OCI-LY7 (cell line): ENCODE data around the gene ARPC2. TPM values are rescaled to one million over a fixed set of nuclear protein-coding genes. Genes with fewer than 3 reads are reported as not detected.
A peak's percentile ranks its signal among the peaks of the same experiment; 100 is the strongest.

Source experiments
- BruUV-seq: library from RNA; stranded (reverse); fragments of 400-500 nt; replicated peaks from 2 replicates; lab custom pipeline; 2021; lab: Mats Ljungman, UMichigan
- CTCF ChIA-PET: fragments of 300-600 bp; sonication (Branson Sonifier 250); formaldehyde crosslinking; loops from one replicate; lab custom pipeline; 2022; ENCODE audit warnings: antibody characterized with exemption; ENCODE audit not compliant: unreplicated experiment; lab: Charles Lee
- POLR2A ChIA-PET: fragments of 300-600 bp; sonication (Branson Sonifier 250); formaldehyde crosslinking; loops from one replicate; lab custom pipeline; 2022; ENCODE audit warnings: antibody characterized with exemption; lab: Charles Lee
- DNase-seq: peaks from one replicate; pipeline ENCODE4 v3.0.0-alpha.2; 2015; ENCODE audit warnings: low spot score
- H2AFZ ChIP-seq: fragments of 200-600 bp; sonication (generic), shearing (Covaris generic); 2 replicates; pipeline ENCODE4 v1.6.1; 2014; ENCODE audit warnings: mild to moderate bottlenecking, antibody characterized with exemption, low read length, moderate library complexity
- H3K27ac ChIP-seq: fragments of 200-600 bp; sonication (generic); 2 replicates; pipeline ENCODE4 v1.5.1; 2014; ENCODE audit warnings: mixed run types, low read depth, mild to moderate bottlenecking, moderate library complexity, low read length, inconsistent platforms; ENCODE audit not compliant: poor library complexity, severe bottlenecking
- H3K36me3 ChIP-seq: fragments of 200-600 bp; sonication (generic); 2 replicates; pipeline ENCODE4 v1.6.1; 2014; ENCODE audit warnings: mild to moderate bottlenecking, antibody characterized with exemption, low read length, moderate library complexity, mixed read lengths; ENCODE audit not compliant: insufficient read depth
- H3K4me1 ChIP-seq: fragments of 200-600 bp; sonication (generic); 2 replicates; pipeline ENCODE4 v1.5.1; 2014; ENCODE audit warnings: mild to moderate bottlenecking, low read length; ENCODE audit not compliant: insufficient read depth, poor library complexity, severe bottlenecking
- H3K4me2 ChIP-seq: fragments of 200-600 bp; sonication (generic); 2 replicates; pipeline ENCODE4 v1.6.1; 2014; ENCODE audit warnings: mild to moderate bottlenecking, low read length
- H3K4me3 ChIP-seq: fragments of 200-600 bp; sonication (generic); 2 replicates; pipeline ENCODE4 v1.5.1; 2014; ENCODE audit warnings: mild to moderate bottlenecking, low read depth, low read length; ENCODE audit not compliant: poor library complexity, severe bottlenecking
- H3K79me2 ChIP-seq: fragments of 200-600 bp; sonication (generic); 2 replicates; pipeline ENCODE4 v1.6.1; 2016; ENCODE audit warnings: low read depth, mild to moderate bottlenecking, low read length, moderate library complexity, mixed read lengths; ENCODE audit not compliant: insufficient read depth
- H3K9me2 ChIP-seq: fragments of 200-600 bp; sonication (generic); 2 replicates; pipeline ENCODE4 v1.6.1; 2016; ENCODE audit warnings: mild to moderate bottlenecking, low read length, mixed read lengths; ENCODE audit not compliant: insufficient read depth
- H3K9me3 ChIP-seq: fragments of 200-600 bp; sonication (generic); 2 replicates; pipeline ENCODE4 v1.6.1; 2014; ENCODE audit warnings: mild to moderate bottlenecking, mixed run types, low read length, mixed read lengths
- H4K20me1 ChIP-seq: fragments of 200-600 bp; sonication (generic); 2 replicates; pipeline ENCODE4 v1.6.1; 2014; ENCODE audit warnings: mild to moderate bottlenecking, antibody characterized with exemption, low read length, moderate library complexity, mixed read lengths; ENCODE audit not compliant: insufficient read depth
- EZH2phosphoT487 ChIP-seq: fragments of 200-600 bp; sonication (generic); IDR thresholded peaks from 2 replicates; pipeline ENCODE4 v1.6.1; 2018; ENCODE audit warnings: low read depth, borderline replicate concordance, mild to moderate bottlenecking, mixed run types, antibody characterized with exemption, low read length, moderate library complexity, mixed read lengths
- intact Hi-C: fragments of 100-400 bp; cut with micrococcal nuclease; formaldehyde crosslinking; loops from one replicate; pipeline ENCODE4 v1.10.0; 2022; ENCODE audit not compliant: unreplicated experiment
- total RNA-seq, 2 experiments: library from RNA; depleted of rRNA in 1 of 2; stranded (reverse); fragments of >200 nt in 1 of 2; shearing (Covaris generic) in 1 of 2; gene quantifications; 2 replicates each; pipeline ENCODE4 v1.2.3, GENCODE V29; 2014 to 2022
- TF ChIP-seq, protein P1 (sequence below): fragments of 200-600 bp; sonication (generic); conservative IDR thresholded peaks from 2 replicates; pipeline ENCODE4 v1.5.1; 2014; ENCODE audit warnings: mild to moderate bottlenecking, antibody characterized with exemption, low read length, moderate library complexity, mixed read lengths

ARPC2 gene
- total RNA-seq, 2 experiments from 2014 or later = 264 to 545 TPM

DNA sequence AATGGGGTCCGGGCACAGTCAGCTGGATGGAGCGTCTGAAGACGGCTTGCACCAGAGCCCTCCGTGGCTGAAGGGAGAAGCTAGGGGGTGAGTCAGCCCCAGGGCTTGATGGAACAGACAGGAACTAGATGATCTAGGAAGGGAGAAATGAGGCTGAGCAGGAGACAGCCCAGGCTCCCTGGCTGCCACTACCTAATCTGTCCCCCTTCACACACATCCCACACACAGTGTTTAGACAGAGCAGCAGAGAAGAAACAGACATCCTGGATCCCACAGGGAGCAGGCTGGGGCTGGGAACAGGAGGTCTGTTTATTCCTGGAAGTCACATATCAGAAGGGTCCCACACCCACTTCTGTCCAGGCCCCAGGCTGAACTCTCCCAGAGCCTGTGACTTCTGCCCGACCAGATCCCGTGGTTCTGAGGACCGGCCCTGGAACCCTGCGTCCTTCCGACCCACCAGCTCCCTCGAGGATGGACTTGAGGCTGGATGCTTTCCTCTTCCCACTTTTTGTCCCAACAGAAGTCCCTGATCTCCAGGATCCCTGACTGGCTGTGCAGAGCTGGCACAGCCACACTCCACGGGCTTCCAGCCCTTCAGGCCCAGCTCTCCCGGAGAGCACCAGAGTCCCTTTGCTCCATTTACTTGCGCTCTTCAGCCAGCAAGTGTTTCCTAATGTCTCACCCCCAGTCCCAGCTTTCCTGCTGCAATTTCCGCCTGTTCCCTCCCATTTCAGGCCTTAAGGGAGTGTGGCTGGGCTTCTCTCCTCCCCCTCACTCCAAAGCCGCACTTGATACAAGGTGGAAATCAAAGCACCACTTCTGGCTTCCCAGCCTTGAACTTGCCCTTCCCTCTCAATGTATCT is 42.3 kb downstream of the ARPC2 start:
- Histone ChIP-seq H3K27ac (no peak overlapping the region), H3K9me2 (no peaks in the 10 kb centered on the region), H4K20me1 (no peaks in the 10 kb centered on the region), H3K4me3 (no peak overlapping the region), H3K4me2 (no peak overlapping the region), H3K4me1 (peaks cover 46% of the 10 kb centered on the region), H3K36me3 (peaks cover 31% of the 10 kb centered on the region), H3K9me3 (no peaks in the 10 kb centered on the region), H3K79me2 (no peaks in the 10 kb centered on the region), H2AFZ (no peak overlapping the region)
- no TSS peak for BruUV-seq
- intact Hi-C loops = no loop called here
- no peak for TF ChIP-seq EZH2phosphoT487
- DNase-seq = no peak
- CTCF ChIA-PET = interaction anchor here (0.5 kb wide), 1 partner anchor 618 kb away, joined by 3 read pairs; no protein-coding TSS in a partner anchor
- POLR2A ChIA-PET = interaction anchor here (0.5 to 0.9 kb wide), 3 partner anchors 11 to 477 kb away, joined by 3 to 4 read pairs (median 4); partner anchors contain the start of genes AAMP and PNKD

DNA sequence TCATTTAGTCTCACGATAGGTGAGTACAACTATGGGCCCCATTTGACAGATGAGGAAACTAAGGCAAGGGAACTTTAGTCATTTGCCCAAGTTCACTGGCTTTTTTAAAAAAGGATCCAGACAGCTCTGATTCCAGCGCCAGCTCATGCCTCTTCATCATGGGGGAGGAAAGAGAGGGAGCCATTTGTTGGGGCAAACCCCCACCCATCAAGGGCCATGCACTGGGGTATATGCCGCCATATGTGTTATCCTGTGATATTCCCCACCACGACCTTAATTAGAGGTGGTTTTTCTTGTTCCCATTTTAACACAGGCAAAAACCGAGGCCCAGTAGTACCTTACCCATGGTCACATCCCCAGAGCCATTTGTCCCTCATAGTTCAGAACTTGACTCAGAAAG is 43.2 kb downstream of the ARPC2 start:
- Histone ChIP-seq H3K4me2 (no peak overlapping the region), H3K4me1 (peaks cover 46% of the 10 kb centered on the region), H3K36me3 (peaks cover 31% of the 10 kb centered on the region), H3K4me3 (no peak overlapping the region), H3K27ac (no peak overlapping the region), H3K79me2 (no peaks in the 10 kb centered on the region), H2AFZ (no peak overlapping the region), H3K9me3 (no peaks in the 10 kb centered on the region), H3K9me2 (no peaks in the 10 kb centered on the region), H4K20me1 (no peaks in the 10 kb centered on the region)
- no peak for DNase-seq
- POLR2A ChIA-PET = interaction anchor here (0.9 kb wide), 1 partner anchor 10 kb away, joined by 4 read pairs; the partner anchor contains the start of genes AAMP and PNKD
- no TSS peak for BruUV-seq
- TF ChIP-seq EZH2phosphoT487 = no peak
- TF ChIP-seq, protein P1, sequence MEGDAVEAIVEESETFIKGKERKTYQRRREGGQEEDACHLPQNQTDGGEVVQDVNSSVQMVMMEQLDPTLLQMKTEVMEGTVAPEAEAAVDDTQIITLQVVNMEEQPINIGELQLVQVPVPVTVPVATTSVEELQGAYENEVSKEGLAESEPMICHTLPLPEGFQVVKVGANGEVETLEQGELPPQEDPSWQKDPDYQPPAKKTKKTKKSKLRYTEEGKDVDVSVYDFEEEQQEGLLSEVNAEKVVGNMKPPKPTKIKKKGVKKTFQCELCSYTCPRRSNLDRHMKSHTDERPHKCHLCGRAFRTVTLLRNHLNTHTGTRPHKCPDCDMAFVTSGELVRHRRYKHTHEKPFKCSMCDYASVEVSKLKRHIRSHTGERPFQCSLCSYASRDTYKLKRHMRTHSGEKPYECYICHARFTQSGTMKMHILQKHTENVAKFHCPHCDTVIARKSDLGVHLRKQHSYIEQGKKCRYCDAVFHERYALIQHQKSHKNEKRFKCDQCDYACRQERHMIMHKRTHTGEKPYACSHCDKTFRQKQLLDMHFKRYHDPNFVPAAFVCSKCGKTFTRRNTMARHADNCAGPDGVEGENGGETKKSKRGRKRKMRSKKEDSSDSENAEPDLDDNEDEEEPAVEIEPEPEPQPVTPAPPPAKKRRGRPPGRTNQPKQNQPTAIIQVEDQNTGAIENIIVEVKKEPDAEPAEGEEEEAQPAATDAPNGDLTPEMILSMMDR = no peak
- intact Hi-C loops = no loop called here
- CTCF ChIA-PET = no interaction called here

DNA sequence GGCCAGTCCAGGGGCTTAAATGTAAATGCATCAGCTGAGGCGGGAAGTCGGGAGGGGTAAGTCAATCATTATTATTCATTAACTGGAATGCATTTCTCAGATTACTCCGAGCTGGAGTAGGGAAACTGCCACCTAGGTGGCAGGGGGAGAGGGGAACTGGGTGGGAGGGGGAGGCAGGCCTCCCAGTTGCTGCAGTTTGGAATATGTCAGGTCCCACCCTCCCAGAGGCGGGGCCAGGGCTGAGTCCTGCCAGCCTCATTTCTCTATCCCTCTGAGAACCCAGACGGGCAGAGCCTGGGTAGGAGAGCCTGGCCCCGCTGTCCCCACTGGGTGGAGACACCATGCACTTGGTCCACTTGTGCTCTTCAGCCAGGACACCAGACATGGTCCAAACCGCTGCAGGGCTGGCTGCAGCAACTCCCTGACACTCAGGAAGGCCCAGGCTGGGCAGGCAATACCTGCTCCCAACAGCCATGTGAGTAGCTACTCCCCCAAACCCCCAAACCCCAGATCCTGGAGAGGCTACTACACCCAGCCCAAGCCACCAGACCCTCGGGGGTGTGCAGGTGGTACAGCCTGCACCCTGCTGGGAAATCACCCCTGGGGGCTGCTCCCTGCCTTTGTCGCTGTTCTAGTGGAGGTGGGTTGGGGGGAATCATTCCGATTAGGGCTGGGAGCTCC is 43.9 kb downstream of the ARPC2 start, which contains the start of gene GPBAR1:
GPBAR1 (plus strand) TSS at position 274 of the 681 bp plus-strand sequence. CDS start 1,710 bp downstream, outside the sequence.
- BruUV-seq = no TSS peak
- intact Hi-C loops = no loop called here
- ChIA-PET CTCF (no interaction called here), POLR2A (interaction anchor here (1.4 kb wide), 1 partner anchor 14 kb away, joined by 3 read pairs; no protein-coding TSS in a partner anchor)
- Histone ChIP-seq H4K20me1 (no peaks in the 10 kb centered on the region), H3K79me2 (no peaks in the 10 kb centered on the region), H3K36me3 (peaks cover 24% of the 10 kb centered on the region), H3K27ac (no peak within 1 kb of the TSS), H3K9me2 (no peaks in the 10 kb centered on the region), H3K4me1 (peaks cover 46% of the 10 kb centered on the region), H3K4me3 (no peak within 1 kb of the TSS), H3K9me3 (no peaks in the 10 kb centered on the region), H2AFZ (no peak within 1 kb of the TSS), H3K4me2 (peak within 1 kb of the TSS; percentile 31)
- DNase-seq = no peak
- TF ChIP-seq, protein P1 = no peak
- no peak for TF ChIP-seq EZH2phosphoT487
